Activated naive CD4-positive, alpha-beta T cell (primary cell): Measurements from ENCODE around the gene GABRB3.
"Not testable (repeated sequence)": the region's sequence is repeated elsewhere in the genome, so short reads cannot be mapped to it uniquely, and the experiment has no call there.

ENCODE experiments used
- DNase-seq, 4 experiments: peaks; one replicate each; lab custom pipeline; 2025; lab: John Stamatoyannopoulos, UW

Gene GABRB3

GRCh38 chr15:26736502-26737248, 36.2 kb downstream of the GABRB3 start:
- no peak for DNase-seq

DNA sequence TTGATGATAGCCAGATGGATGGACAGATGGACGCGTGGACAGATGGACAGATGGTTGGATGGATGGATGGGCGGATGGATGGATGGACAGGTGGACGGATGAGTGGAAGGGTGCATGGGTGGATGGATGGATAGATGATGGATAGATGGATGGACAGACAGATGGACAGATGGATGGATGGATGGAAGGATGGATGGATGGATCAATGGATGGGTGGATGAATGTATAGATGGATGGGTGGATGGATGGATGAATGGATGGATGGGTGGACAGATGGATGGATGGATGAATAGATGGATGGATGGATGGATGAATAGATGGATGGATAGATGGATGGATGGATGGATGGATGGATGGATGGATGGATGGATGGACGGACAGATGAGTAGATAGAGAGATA, 40.9 kb downstream of the GABRB3 start:
- no peak for DNase-seq

DNA sequence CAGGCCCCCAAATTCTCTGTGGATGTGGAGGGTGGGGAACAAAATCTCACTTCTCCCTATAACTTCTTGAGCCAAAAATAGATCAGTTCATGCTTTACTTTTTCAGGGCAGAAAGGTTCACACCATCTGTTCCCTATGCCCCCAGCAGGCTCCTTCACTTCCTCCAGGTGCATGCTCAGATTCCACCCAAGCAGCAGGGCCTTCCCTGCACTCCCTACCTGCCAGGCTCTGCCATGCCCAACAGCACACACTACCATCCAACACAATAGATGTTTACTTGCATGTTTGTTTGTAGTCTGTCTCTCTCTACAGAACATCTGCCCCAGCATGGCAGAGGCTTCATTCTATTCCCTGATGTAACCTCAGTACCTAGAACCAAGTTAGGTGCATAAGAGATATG, 43.3 kb downstream of the GABRB3 start:
- no peak for DNase-seq

DNA sequence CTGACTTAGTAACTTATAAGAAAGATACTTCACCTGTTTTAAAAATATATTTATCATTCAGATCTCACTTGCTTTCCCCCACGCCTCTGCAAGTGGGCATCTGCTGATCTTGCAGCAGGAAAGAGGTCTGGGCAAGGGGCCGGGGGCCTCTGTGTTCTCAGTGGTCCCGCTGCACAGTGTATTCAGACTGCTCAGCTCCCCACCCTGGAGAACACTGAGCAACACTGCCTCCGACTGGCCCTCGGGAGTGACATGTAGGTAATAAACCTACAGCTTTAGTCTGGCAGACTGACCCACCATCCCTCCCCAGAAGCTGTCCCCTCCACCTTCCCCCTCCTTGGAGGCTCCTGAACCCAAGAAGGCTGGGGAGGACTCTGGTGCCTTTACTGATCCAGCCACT, 43.8 kb downstream of the GABRB3 start:
- no peak for DNase-seq

DNA sequence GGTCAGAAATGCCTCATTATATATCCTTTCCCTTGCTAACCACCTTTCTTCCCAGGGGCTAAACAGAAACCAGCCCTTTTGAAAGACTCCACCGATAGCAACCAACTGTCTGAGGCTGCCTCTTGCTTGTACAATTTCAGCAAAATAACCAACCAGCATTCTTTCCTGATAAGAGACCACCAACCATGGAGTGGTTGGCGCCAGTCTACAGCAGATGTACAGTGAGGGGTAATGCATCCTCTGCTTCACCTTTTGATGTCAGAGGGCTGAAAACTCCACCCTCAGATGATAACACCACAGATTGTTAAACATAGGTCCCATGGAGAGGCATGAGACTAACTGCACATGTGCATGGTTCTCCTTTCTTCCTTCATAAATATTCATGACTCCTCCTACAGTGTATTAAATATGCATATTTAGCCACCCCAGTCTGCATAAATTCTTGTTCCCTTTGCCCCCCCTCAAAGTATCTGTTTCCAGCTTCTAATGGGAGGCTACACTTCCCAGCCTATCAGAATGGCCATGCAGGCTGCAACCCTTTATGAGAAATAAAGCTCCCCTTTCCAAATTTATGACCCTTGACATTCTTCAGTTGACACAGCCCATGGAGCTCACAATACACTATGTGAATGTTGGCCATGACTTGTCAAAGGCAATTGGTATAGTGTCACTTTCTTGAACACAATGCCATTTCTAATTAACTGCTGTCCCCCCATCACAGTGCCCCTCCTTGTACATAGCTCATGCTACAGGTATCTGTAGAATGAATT, 48.3 kb downstream of the GABRB3 start:
- DNase-seq: no peak

DNA sequence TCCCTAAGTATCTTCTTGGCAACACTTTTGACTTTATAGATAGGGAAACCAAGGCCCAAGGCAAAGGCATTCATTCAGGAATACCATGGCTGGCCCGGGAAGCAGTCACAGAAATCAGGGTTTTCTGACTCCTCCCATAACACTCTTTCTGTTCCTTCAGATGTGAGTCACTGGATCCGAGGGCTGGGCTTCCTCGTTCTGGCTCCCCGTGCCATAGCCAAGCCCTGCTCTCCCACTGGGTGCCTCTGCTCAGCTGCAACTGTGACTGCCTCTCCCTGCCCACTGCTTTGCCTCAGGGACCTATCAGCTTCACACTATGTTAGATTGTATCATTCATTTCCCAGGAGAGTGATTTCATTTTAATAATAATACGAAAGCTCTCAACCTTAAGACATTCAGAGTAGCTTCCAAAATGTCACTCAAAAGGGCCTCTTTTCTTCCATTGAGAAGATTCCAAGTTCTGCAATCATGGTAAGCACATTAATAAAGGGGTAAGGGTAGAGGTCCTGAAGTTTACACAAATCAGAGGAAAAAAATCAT, 50.2 kb downstream of the GABRB3 start:
- DNase-seq: no peak

- no peak for DNase-seq
Observed at GRCh38 chr15:26721232-26721967, 51.5 kb downstream of the GABRB3 start.

GRCh38 chr15:26720546-26720945, 52.3 kb downstream of the GABRB3 start:
- no peak for DNase-seq

- not testable (repeated sequence) for DNase-seq
Observed at GRCh38 chr15:26719866-26720265, 53.0 kb downstream of the GABRB3 start.

DNA sequence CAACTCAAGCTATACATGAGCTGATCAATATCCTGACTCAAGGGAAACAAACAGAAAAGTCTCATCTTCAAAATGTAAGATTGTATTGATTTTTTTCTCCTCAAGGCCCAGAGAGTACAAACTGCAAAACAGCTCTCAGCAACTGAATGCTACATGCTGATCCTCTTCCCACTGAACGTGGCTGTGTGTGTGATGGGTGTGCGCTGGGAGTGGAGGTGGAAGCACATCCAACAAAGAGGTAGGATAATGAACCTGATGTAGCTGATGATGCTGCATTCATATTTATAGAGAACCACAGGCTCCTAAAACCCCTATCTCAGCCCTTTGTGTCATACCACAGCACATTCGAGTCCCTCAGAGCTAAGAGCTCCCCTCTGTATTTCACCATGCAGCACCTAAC, 56.8 kb downstream of the GABRB3 start:
- DNase-seq: no peak

- no peak for DNase-seq
Observed at GRCh38 chr15:26713498-26713897, 59.4 kb downstream of the GABRB3 start.

GRCh38 chr15:26712335-26712734, 60.5 kb downstream of the GABRB3 start:
- DNase-seq: no peak

DNA sequence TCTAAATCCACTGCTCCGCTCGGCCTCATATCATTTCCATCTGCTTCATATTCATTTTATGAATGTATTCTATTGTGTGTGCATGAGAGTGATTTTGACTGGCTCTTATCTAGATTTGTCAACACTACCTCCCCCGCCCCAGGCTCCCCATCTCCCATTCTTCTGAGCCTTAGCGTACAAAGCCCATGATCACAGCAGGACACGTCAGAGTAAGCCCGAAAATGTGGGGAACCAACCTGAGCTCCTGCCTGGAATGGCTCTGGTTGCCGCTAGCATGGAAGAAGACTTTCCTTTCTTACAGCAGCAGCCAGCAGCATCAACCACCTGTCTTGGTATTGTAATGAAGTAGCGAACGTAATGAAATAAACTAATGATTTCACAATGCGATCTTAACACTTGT, 61.4 kb downstream of the GABRB3 start:
- no peak for DNase-seq

- no peak for DNase-seq
Observed at GRCh38 chr15:26702381-26702780, 70.5 kb downstream of the GABRB3 start.

DNA sequence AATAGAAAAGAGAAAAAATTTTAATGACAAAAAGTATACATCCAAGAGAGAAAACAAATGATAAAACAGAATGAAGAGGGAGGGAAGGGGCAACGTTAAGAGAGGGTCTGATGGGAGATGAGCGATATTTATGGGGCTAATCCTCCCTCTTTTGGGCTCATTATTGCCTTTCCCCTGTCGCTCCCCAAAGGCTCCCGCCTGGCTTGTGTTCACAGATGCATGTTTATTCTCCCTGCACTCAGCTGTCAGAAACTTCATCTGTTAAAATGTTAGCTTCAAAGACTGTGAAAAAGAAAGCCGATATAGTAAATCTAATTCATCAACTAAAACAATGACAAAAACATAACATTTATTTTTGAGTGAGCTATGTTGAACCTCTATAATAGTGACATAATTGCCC, 74.3 kb downstream of the GABRB3 start:
- no peak for DNase-seq

DNA sequence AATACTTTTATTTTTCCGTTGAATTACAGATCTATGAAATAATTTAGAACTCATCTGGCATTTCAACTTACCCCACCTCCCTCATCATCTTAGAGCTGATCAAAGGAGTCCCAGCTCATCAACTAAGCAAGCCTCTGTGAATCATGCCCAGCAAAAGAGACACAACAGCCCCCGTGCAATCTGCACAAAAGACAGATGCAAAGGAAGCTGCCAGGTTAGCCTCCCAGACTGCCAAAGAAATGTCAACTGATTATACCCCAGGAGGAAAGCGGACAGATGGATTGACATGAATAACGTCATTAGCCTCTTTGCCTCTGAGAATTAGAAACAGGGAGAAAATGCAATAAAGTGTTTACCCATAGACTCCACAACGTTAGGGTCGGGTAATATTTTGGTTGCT, 75.0 kb downstream of the GABRB3 start:
- no peak for DNase-seq

DNA sequence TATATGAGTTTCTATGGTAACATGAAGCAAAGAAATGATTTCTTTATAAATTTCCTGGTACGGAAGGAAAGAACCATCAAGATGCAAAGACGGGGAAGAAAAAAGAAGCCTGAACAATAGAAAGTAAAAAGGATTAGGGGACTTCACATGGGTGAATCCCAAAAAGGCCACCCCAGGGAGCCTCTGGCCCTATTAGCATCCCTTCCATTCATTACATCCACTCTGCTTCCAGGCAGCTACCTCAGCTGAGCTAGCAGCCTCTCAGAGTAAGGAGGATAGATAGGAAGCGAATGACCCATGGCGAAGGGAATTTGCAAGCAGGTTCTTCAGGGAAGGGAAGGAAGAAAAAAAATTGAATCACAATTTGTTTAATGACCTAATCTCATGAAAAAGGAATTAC, 81.6 kb downstream of the GABRB3 start:
- DNase-seq: no peak

GRCh38 chr15:26690778-26691177, 82.1 kb downstream of the GABRB3 start:
- no peak for DNase-seq

DNA sequence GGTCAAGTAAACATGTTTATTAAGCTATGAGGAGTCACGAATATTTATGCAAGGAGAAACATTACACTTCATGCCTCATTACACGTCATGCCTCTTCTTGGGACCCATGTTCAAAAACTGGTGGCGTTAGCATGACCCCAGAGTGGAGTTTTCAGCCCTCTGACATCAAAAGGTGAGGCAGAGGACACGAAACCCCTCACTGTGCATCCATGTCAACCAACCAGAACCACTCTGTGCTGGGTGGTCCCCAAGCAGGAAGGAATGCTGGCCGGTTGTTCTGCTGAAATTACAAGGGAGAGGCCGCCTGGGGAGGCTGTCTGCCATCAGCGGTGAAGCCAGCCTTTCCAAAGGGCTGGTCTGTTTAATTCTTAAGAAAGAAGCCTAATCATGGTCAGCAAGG, 83.4 kb downstream of the GABRB3 start:
- DNase-seq: no peak

GRCh38 chr15:26686547-26687187, 86.2 kb downstream of the GABRB3 start:
- no peak for DNase-seq

DNA sequence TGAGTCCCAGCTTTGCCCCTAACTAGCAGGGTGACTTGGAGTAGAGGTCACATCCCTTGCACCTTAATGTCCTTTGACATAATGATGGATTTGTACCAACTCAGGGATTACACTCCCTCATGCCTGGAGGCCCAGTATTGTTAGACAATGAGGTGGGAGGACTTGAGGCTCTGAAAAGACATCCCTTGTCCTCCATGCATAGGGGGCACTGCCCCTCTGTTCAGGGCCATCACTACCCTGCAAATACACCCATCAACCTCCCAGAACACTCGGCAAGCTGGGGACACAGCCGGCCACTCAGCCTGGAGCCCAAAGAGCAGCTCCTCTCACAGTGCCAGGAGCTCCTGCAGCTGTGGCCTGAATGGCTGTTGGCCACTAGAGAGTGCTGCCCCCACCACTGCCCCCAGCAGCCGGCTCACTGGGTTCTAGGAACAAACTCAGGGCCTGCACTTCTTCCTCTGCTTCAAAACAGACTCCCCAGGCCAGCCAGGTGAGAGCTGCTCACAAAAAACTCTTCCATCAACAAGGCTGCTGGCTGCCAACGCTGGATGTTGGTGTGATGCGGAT, 90.2 kb downstream of the GABRB3 start:
- DNase-seq: no peak

DNA sequence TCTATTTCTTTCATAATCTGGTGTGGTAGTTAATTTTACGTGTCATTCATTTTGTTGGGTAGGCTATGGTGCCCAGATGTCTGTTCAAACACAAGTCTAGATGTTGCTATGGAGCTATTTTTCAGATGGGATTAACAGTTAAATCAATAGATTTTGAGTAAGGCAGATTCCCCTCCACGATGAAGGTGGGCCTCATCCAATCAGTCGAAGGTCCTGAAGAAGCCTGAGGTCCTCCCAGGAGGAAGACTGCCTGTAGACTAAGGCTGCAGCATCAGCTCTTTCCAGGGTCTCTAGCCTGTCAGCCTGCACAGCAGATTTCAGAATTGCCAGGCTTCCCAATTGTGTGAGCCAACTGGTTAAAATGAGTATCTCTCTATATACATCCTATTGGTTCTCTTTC, 92.9 kb downstream of the GABRB3 start:
- DNase-seq: no peak
